ENCODE data around the gene COMMD10.

Gene COMMD10

DNA sequence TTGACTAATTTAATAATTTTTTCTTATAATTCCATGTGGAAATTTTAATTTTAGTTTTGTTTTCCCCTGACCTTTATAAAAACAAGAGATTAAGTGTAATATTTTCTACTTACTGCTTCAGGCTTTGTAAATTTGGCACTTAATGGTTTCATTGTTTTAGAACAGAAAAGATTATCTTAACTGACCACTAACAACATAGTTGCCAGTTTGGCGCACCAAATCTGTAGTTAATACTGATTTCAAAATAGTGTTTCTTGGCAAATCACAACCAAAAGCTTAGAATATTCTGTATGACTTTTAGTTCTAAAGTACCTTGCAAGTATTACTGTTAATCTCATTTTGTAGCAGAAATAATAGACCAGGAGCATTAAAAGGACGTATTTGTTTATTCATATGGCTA, 124.3 kb downstream of the COMMD10 start:
- no peak overlapping the region for H3K27ac ChIP-seq
- TF ChIP-seq, protein P1, sequence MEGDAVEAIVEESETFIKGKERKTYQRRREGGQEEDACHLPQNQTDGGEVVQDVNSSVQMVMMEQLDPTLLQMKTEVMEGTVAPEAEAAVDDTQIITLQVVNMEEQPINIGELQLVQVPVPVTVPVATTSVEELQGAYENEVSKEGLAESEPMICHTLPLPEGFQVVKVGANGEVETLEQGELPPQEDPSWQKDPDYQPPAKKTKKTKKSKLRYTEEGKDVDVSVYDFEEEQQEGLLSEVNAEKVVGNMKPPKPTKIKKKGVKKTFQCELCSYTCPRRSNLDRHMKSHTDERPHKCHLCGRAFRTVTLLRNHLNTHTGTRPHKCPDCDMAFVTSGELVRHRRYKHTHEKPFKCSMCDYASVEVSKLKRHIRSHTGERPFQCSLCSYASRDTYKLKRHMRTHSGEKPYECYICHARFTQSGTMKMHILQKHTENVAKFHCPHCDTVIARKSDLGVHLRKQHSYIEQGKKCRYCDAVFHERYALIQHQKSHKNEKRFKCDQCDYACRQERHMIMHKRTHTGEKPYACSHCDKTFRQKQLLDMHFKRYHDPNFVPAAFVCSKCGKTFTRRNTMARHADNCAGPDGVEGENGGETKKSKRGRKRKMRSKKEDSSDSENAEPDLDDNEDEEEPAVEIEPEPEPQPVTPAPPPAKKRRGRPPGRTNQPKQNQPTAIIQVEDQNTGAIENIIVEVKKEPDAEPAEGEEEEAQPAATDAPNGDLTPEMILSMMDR (conservative IDR thresholded peaks at IDR 0.05): no peak
- TF ChIP-seq ZFX (IDR thresholded peaks at IDR 0.05): no peak

- TF ChIP-seq, protein P1 (conservative IDR thresholded peaks at IDR 0.05): no peak
- no peak for TF ChIP-seq ZFX (IDR thresholded peaks at IDR 0.05)
- H3K27ac ChIP-seq: no peak overlapping the region
Observed at GRCh38 chr5:116212225-116212624, 127.4 kb downstream of the COMMD10 start.

DNA sequence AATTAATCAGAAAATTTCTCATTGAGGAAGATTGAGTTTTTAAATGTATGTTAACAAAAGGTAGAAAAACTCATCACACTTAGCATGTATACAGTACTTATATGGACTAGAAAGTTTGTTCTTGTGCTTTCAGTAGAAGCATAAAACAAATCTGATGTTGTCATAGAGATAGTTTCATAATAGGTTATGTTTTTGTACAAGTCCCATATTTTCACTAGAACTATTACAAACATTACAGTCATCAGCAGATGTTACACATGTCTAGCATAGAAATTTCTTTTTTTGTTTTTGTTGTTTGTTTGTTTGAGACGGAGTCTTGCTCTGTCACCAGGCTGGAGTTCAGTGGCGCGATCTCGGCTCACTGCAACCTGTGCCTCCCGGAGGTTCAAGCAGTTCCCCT, 131.4 kb downstream of the COMMD10 start:
- TF ChIP-seq, protein P1 (conservative IDR thresholded peaks at IDR 0.05): no peak
- no peak for TF ChIP-seq ZFX (IDR thresholded peaks at IDR 0.05)
- no peak overlapping the region for H3K27ac ChIP-seq

- H3K27ac ChIP-seq: no peak overlapping the region
- TF ChIP-seq ZFX (IDR thresholded peaks at IDR 0.05): no peak
- TF ChIP-seq, protein P1 (conservative IDR thresholded peaks at IDR 0.05): no peak
Observed at GRCh38 chr5:116225281-116225922, 140.6 kb downstream of the COMMD10 start.

DNA sequence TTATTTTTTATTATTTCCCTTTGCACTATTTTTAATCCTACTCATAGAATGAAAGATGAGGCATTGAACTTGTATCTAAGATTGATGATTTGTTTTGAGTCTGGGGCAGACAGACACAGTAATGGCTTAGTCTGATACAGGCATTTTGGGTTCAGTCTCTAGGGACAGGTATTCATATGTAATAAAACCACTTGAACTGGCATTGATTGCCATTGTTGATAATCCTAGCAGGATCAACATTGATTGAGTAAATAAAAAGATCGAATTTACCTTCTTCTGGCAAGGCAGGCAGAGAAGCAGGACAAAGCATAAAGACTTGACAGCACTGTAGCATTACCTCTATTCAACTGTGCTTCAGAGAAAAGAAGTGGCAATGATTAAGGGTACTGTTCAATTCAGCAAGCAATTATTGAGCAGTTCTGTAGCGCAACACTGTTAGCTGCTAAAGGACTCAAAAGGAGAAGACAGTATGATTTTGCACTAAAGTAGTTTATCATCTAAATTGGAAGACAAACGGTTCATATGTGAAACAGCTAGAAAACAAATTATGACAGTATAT, 144.4 kb downstream of the COMMD10 start:
- TF ChIP-seq, protein P1 (conservative IDR thresholded peaks at IDR 0.05): no peak
- no peak for TF ChIP-seq ZFX (IDR thresholded peaks at IDR 0.05)
- H3K27ac ChIP-seq: no peak overlapping the region

DNA sequence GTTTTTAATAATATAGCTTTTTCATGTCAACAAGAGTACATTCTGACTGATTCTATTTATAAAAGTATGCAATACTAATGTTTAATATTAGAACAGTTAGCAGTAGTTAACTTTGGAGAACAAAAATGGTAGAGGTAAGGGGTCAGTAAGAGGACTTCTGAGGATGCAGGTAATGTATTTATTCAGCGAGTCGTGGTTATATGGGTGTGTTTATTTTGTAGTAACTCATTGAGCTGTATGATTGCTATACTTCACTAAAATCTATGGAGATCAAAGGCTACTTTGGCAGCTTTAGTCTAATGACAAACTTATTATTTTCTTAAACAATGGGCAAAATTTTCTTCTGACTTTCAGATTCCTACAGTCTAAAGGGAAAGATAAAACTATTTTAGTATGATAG, 146.5 kb downstream of the COMMD10 start:
- no peak overlapping the region for H3K27ac ChIP-seq
- no peak for TF ChIP-seq ZFX (IDR thresholded peaks at IDR 0.05)
- TF ChIP-seq, protein P1 (conservative IDR thresholded peaks at IDR 0.05): no peak

GRCh38 chr5:116234681-116235080, 149.9 kb downstream of the COMMD10 start:
- no peak for TF ChIP-seq ZFX (IDR thresholded peaks at IDR 0.05)
- TF ChIP-seq, protein P1 (conservative IDR thresholded peaks at IDR 0.05): no peak
- H3K27ac ChIP-seq: no peak overlapping the region
